Liver (tissue), 3 donors: Measurements from ENCODE around the gene PCDH15.

ENCODE experiments used
- CTCF ChIP-seq: fragments of 150-350 bp; IDR thresholded peaks from 2 replicates; pipeline ENCODE4 v1.5.1; 2017; ENCODE audit warnings: improper control_type of control experiment, low read depth, low read length; ENCODE audit not compliant: missing input control
- EGR1 ChIP-seq, 2 donors: IDR thresholded peaks; 2 replicates each; pipeline ENCODE4 v1.6.1; 2016 to 2018; ENCODE audit warnings: antibody characterized with exemption in 2 of 2, low read depth in 2 of 2
- HNF4A ChIP-seq, 2 donors: conservative IDR thresholded peaks; 2 replicates each; pipeline ENCODE4 v1.6.1; 2016; ENCODE audit warnings: antibody characterized with exemption in 2 of 2, mild to moderate bottlenecking in 2 of 2
- HNF4G ChIP-seq: IDR thresholded peaks from 2 replicates; pipeline ENCODE4 v1.6.1; 2016; ENCODE audit warnings: antibody characterized with exemption
- MAX ChIP-seq: IDR thresholded peaks from 2 replicates; pipeline ENCODE4 v1.6.1; 2016; ENCODE audit warnings: antibody characterized with exemption
- RAD21 ChIP-seq, 2 donors: IDR thresholded peaks; 2 replicates each; pipeline ENCODE4 v1.6.1; 2016; ENCODE audit warnings: antibody characterized with exemption in 2 of 2, mild to moderate bottlenecking in 2 of 2
- REST ChIP-seq: IDR thresholded peaks from 2 replicates; pipeline ENCODE4 v1.6.1; 2016; ENCODE audit warnings: antibody characterized with exemption, mild to moderate bottlenecking
- YY1 ChIP-seq: IDR thresholded peaks from 2 replicates; pipeline ENCODE4 v1.6.1; 2016; ENCODE audit warnings: antibody characterized with exemption, mild to moderate bottlenecking
- ZBTB33 ChIP-seq: IDR thresholded peaks from 2 replicates; pipeline ENCODE4 v1.6.1; 2016; ENCODE audit warnings: antibody characterized with exemption
- donor health status: healthy.
- donor health status: healthy.

GRCh38 chr10:54487743-54488142, 313.3 kb downstream of the PCDH15 start:
- TF ChIP-seq CTCF (no peak), REST (no peak), EGR1 (IDR thresholded peaks at IDR 0.05; ENCODE audit: low read depth in 2 of 2) (no peak), ZBTB33 (no peak), YY1 (no peak), HNF4A (conservative IDR thresholded peaks at IDR 0.05) (no peak), RAD21 (IDR thresholded peaks at IDR 0.05) (no peak), MAX (no peak), HNF4G (no peak)
